Skeletal muscle tissue (tissue), 4 donors: Measurements from ENCODE around the gene C22orf31. TPM values are rescaled to one million over a fixed set of nuclear protein-coding genes. Genes with fewer than 3 reads are reported as not detected.

Experiments used
- H3K27ac ChIP-seq: one replicate; pipeline ENCODE4 v1.7.0; 2013; ENCODE audit warnings: mild to moderate bottlenecking, low read depth, low read length, inconsistent platforms
- H3K27me3 ChIP-seq, 3 donors: one replicate each; pipeline ENCODE4 v1.7.0; 2013; ENCODE audit warnings: low read length in 3 of 3; ENCODE audit not compliant: control insufficient read depth in 3 of 3, insufficient read depth in 3 of 3
- H3K36me3 ChIP-seq, 3 donors: one replicate each; pipeline ENCODE4 v1.7.0; 2013; ENCODE audit warnings: low read length in 3 of 3; ENCODE audit not compliant: control insufficient read depth in 3 of 3, insufficient read depth in 3 of 3
- H3K4me1 ChIP-seq, 3 donors: one replicate each; pipeline ENCODE4 v1.7.0; 2013; ENCODE audit warnings: low read length in 3 of 3, mild to moderate bottlenecking in 3 of 3; ENCODE audit not compliant: control insufficient read depth in 3 of 3, insufficient read depth in 3 of 3
- H3K4me3 ChIP-seq, 3 donors: one replicate each; pipeline ENCODE4 v1.7.0; 2013; ENCODE audit warnings: low read length in 3 of 3
- H3K9ac ChIP-seq, 3 donors: one replicate each; pipeline ENCODE4 v1.7.0; 2013; ENCODE audit warnings: low read length in 3 of 3, mild to moderate bottlenecking in 3 of 3, moderate library complexity in 2 of 3, low read depth in 1 of 3
- H3K9me3 ChIP-seq, 3 donors: one replicate each; pipeline ENCODE4 v1.7.0; 2013; ENCODE audit warnings: low read length in 3 of 3; ENCODE audit not compliant: control insufficient read depth in 3 of 3
- total RNA-seq: library from RNA; depleted of rRNA; stranded (reverse); fragments of >200 nt; gene quantifications from one replicate; pipeline ENCODE4 v1.2.3, GENCODE V29; 2014
- donor health status: Osteomylitis.

Gene C22orf31
- total RNA-seq, 1 donor from 2014 or later: 1.6 TPM

DNA sequence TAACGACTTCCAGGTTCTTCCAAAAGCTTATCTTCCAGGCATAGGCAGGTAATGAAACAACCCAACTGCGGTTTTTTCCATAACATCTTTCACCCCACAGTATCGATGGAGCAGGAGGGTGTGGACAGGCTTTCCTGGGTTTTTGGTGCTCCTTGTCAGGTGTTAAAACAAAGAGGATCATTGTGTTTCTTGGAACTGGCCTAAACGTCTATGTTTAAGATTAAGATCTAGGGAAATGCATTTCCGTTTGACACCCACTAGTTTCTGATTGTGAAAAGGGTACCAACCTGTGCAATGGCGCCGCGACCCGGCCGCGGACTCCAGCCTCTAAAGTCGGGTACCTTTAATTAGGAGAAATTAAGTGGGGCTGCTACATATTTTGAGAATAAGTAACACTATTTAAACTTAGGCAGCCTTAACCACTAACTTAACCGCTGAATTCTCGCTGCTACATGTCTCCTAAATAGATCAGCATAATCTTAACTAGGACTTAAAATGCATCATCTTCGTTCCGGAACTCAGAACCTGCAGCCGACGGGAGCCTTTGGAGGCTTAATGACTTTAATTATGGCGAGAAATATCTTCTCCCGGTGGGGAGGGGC lies 31.5 kb downstream of the C22orf31 start:
- H3K9ac ChIP-seq: peak overlapping the region; percentile 43 to 58 (median 47)
- H3K4me1 ChIP-seq: peaks cover 19 to 43% (median 22%) of the 10 kb centered on the region in 3 donors
- H3K36me3 ChIP-seq: no peaks in the 10 kb centered on the region
- no peaks in the 10 kb centered on the region for H3K27me3 ChIP-seq
- no peaks in the 10 kb centered on the region for H3K9me3 ChIP-seq
- H3K27ac ChIP-seq: no peak overlapping the region
- H3K4me3 ChIP-seq: peak overlapping the region in 2 of 3 donors; percentile 50 to 54

DNA sequence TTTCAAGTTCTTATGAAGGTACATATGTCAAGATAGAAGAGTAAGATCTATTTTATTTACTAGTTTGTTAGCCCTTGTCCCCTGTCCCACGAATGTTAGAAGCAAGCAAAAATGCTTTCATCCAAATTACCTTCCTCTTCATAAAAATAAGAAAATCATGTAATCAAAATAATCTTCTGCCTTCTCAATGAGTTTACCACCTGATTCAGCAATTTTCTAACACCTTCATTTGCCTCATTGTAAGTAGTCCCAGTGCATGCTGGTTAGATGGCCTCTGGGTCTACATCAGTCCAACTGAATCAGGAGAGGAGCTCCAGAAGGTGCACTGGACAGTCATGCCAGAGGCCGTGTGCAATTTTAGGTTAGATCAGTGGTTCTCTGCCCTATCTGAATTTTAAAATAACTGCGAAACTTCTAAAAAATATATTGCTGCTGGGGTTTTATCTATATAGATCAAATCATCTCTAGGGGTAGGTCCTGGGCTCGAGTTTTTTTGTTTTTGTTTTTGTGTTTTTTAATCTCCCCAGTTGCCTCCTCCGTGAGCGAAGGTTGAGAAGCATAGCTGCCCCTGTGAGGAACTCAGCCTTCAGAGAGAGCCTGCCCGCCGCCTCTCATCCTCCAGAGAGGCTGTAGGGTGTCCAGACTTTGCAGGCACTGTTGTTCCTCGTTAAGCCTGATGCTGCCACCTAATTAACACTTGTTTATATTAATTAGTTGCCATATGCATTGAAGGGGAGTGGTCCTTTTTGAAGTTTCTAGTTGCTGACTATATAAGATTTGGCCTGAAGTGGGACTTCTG lies 32.2 kb downstream of the C22orf31 start:
- Histone ChIP-seq H3K4me3 (no peak overlapping the region), H3K36me3 (no peaks in the 10 kb centered on the region), H3K9ac (no peak overlapping the region), H3K4me1 (peaks cover 19 to 43% (median 22%) of the 10 kb centered on the region in 3 donors), H3K27ac (no peak overlapping the region), H3K27me3 (no peaks in the 10 kb centered on the region), H3K9me3 (no peaks in the 10 kb centered on the region)

DNA sequence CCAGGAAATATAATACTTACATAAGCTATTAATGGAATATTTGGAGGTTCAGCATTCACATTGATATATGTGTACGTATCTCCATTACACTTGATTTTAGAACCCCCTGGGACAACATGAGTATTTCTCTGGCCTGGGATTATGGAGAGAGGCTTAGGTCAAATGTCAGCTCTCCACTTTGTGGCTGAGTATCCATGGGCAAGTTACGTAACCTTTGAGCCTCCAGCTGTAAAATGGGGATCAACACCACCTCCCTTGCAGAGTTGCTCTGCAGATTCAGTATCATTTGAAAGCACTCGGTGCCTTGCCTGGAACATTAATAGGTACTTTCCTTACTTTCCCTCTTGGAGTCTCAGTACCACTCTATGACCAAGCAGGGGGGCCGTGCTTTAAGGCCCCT lies 33.2 kb downstream of the C22orf31 start:
- H3K4me1 ChIP-seq: peaks cover 23 to 46% (median 23%) of the 10 kb centered on the region in 3 donors
- H3K27me3 ChIP-seq: no peaks in the 10 kb centered on the region
- H3K9me3 ChIP-seq: no peaks in the 10 kb centered on the region
- no peaks in the 10 kb centered on the region for H3K36me3 ChIP-seq
- H3K27ac ChIP-seq: no peak overlapping the region
- no peak overlapping the region for H3K9ac ChIP-seq
- H3K4me3 ChIP-seq: no peak overlapping the region

DNA sequence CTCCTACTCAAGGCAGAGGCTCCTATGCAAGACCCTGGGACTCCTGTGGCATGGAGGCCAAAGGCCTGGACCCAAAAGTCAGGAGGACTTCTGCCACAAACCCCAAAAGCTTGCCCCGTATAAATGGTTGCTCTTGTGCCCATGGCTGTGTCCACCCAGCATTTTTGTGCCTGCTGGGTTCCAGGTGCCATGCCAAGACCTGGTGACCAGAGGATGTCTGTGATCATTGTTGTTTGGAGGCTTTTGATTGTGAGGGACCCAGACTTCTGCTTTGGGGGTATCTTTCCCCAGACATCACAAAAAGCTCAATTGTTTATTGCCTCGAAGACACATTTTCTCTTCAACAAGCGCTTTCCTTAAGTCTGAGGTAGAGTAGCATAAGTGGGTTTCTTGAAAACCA lies 35.1 kb downstream of the C22orf31 start:
- Histone ChIP-seq H3K9ac (no peak overlapping the region), H3K4me3 (no peak overlapping the region), H3K4me1 (peaks cover 18 to 38% (median 21%) of the 10 kb centered on the region in 3 donors), H3K9me3 (no peaks in the 10 kb centered on the region), H3K27ac (no peak overlapping the region), H3K27me3 (no peaks in the 10 kb centered on the region), H3K36me3 (no peaks in the 10 kb centered on the region)

DNA sequence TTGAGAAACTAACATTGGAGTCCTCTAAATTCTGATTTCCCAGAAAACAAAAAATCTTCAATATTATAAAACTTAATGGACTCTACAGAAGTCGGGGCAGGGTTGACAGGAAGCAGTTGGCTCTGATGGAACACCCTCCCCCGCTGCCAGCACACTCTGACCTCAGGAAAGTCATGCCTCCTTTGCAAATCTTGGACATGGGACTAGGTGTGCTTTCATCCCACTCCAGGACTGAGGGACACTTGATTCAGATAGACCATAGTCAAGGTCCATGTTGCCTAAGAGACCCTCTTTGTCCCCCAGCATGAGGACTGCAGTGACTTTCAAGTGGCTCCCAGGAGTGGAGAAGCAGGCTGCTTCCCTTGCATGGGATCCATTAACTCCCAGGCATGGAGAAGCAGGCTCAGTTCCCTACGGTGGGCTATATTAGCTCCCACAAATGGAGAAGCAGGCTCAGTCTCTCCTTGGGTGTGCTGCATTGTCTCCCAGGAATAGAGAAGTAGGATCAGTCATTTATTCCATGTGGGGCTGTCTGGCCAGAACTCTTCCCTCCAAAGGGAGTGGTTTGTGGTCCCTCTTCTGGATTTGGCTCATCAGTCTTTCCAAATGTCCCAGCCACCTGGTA lies 38.3 kb downstream of the C22orf31 start:
- H3K9ac ChIP-seq: no peak overlapping the region
- no peak overlapping the region for H3K4me3 ChIP-seq
- H3K4me1 ChIP-seq: peaks cover 5 to 12% (median 7%) of the 10 kb centered on the region in 3 donors
- H3K27me3 ChIP-seq: no peaks in the 10 kb centered on the region
- H3K36me3 ChIP-seq: no peaks in the 10 kb centered on the region
- peaks cover 0 to 3% (median 0%) of the 10 kb centered on the region in 3 donors for H3K9me3 ChIP-seq
- no peak overlapping the region for H3K27ac ChIP-seq

DNA sequence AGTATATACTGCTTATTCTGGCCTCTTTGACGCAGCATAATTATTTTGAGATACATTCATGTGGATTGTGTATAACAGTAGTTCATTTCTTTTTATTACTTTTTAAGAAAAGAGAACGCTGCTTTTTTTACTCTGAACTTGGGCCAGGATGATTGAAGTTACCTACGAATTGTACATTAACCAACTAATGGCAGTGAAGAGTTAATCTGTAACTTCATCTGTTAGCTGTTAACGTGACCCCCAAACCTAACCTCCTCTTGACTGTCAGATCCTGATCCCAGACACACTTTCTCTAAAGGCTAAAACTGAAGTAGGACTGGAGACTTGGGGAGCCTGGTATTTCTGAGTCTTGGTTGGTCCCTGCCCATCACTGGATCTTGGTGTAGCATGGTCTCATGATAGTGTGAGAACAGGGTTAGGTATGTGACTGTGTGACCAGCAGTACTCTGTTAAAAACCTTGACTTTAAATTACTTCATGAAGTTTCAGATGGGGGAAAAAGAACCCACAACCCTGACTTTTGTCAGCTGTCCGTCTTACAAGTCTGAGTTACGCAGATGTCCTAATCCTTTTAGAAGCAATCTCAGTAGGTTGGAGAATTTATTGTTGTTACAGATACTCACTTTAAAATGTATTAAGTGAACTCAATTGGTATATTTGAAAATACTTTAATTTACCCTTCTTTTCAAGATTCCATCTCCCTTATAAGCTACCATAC lies 39.4 kb downstream of the C22orf31 start:
- H3K36me3 ChIP-seq: no peaks in the 10 kb centered on the region
- no peak overlapping the region for H3K4me3 ChIP-seq
- H3K9ac ChIP-seq: no peak overlapping the region
- H3K27me3 ChIP-seq: no peaks in the 10 kb centered on the region
- no peak overlapping the region for H3K27ac ChIP-seq
- H3K4me1 ChIP-seq: peaks cover 5 to 7% (median 6%) of the 10 kb centered on the region in 3 donors
- peaks cover 0 to 3% (median 0%) of the 10 kb centered on the region in 3 donors for H3K9me3 ChIP-seq

DNA sequence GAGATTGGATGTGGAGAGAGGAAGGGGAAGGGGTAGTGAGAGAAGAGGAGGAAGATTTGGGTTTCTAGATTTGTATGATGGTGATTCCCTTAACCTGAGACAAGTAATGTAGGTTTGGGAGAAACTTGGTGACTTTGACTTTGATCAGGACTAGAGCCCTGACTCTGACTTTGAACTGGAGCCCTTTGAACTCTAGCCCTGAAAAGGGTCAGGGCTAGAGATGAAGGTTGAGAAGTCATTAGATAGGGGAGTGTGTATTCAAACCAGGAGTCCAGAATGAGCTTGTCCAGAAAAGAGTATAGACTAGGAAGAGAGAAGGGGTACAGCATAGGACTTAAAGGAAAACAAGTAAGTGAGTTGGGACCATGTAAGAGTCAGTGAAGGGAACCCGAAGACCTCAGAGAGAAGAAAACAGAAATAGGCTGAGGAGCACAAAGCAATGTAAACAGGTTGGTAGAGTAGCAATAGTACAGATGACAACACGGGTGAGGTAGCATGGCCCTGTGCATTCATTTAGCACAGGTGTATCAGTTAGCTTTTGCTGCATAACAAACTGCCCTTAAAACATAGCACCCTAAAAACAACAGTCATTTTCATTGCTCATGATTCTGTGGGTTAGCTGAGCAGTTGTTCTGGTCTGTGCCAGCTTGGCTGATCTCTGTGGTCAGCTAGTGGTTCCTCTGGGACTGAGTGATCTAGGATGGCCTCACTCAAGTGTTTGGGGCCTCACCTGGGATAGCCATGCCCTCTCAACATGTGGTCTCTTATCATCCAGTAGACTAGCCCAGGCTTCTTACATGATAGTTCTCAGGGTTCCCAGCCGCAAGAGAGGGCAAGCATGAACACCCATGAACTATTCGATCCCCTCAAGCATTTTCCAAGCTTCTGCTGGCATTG lies 43.1 kb downstream of the C22orf31 start:
- H3K4me3 ChIP-seq: no peak overlapping the region
- no peaks in the 10 kb centered on the region for H3K27me3 ChIP-seq
- H3K4me1 ChIP-seq: peaks cover 4 to 9% (median 5%) of the 10 kb centered on the region in 3 donors
- no peak overlapping the region for H3K27ac ChIP-seq
- peaks cover 0 to 3% (median 0%) of the 10 kb centered on the region in 3 donors for H3K9me3 ChIP-seq
- H3K36me3 ChIP-seq: no peaks in the 10 kb centered on the region
- H3K9ac ChIP-seq: no peak overlapping the region

DNA sequence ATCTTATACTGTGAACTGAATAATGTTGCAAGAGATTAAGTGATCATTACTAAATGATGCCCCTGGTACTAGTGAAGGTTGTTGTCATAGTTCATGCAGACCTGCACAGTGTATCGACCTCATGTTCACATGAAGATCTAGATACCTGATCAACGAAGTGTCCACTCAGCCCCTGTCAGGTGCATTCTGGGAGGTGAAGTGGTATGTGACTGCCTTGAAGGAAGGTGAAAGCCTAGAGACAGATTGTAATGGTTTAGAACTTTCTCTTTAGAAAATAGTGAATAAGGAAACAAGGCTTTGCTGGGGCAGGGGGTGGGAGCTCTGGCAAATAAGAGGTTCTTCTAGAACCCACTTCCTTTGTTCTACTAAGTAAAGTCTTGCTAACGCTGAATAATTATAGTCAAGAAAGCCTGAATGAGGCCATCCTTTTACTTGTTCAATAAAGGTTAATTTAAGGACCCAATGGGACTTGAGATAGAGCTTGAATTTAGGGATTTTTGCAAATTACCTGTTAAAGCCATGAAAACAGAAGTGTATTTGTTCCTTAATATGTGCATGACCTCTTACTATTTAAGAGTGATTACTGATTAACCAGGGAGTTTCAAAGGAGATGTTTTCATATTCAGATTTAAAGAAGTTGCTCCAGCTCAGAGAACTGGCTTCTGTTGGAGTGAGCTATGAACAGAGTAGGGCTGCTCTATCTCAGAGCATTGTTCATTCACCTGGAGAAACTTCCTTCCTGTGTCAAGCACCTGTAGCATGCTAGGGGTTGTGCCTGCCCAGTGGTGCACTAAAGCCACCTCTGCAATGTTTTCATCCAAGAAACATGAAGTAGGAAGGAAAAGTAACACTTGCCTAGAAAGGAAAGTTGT lies 45.3 kb downstream of the C22orf31 start:
- no peaks in the 10 kb centered on the region for H3K27me3 ChIP-seq
- no peak overlapping the region for H3K9ac ChIP-seq
- H3K36me3 ChIP-seq: no peaks in the 10 kb centered on the region
- H3K27ac ChIP-seq: no peak overlapping the region
- H3K9me3 ChIP-seq: peaks cover 0 to 3% (median 0%) of the 10 kb centered on the region in 3 donors
- no peak overlapping the region for H3K4me3 ChIP-seq
- H3K4me1 ChIP-seq: peaks cover 7 to 18% (median 9%) of the 10 kb centered on the region in 3 donors
